H1 (cell line): ENCODE data around the gene ULBP3. TPM values are rescaled to one million over a fixed set of nuclear protein-coding genes. Genes with fewer than 3 reads are reported as not detected.

Experiments
- BACH1 ChIP-seq: IDR thresholded peaks from 2 replicates; pipeline ENCODE4 v1.6.1; 2012; ENCODE audit warnings: low read length, improper control_type of control experiment
- KDM5A ChIP-seq: fragments of 200-600 bp; IDR thresholded peaks from 2 replicates; pipeline ENCODE4 v1.7.1; 2012; ENCODE audit warnings: mild to moderate bottlenecking, low read length, inconsistent platforms, mixed read lengths
- MAFK ChIP-seq: IDR thresholded peaks from 2 replicates; pipeline ENCODE4 v1.6.1; 2012; ENCODE audit warnings: low read depth, mild to moderate bottlenecking, improper control_type of control experiment, low read length
- RAD21 ChIP-seq, 2 experiments: IDR thresholded peaks in 1 of 2; conservative IDR thresholded peaks in 1 of 2; 2 replicates each; pipeline ENCODE4 v1.6.1; 2011; ENCODE audit warnings: low read depth in 2 of 2, low read length in 2 of 2, improper control_type of control experiment in 1 of 2, inconsistent platforms in 1 of 2, mild to moderate bottlenecking in 1 of 2, moderate library complexity in 1 of 2
- SIX5 ChIP-seq: IDR thresholded peaks from 2 replicates; pipeline ENCODE4 v1.6.1; 2011; ENCODE audit warnings: mild to moderate bottlenecking, low read depth, low read length
- SP1 ChIP-seq: IDR thresholded peaks from 2 replicates; pipeline ENCODE4 v1.6.1; 2011; ENCODE audit warnings: low read depth, low read length
- polyA plus RNA-seq, 7 experiments: library from polyadenylated mRNA; depleted of rRNA in 3 of 7; stranded (reverse) in 5 of 7; unstranded in 2 of 7; fragments of >200 nt in 5 of 7; fragments of 200-250 nt in 2 of 7; gene quantifications; 1 replicate in 5 of 7; 2 replicates in 1 of 7; 4 replicates in 1 of 7; pipeline versions ENCODE4 v1.2.1 to v1.2.3, GENCODE V29; 2011 to 2013; ENCODE audit warnings: missing spikeins in 2 of 7, mixed read lengths in 2 of 7
- total RNA-seq: library from RNA; stranded (reverse); fragmentation: NEBNext Ultra II Directional; extraction: Animal tissue kit (Norgen Biotek cat#: 25700); gene quantifications from 2 replicates; pipeline ENCODE4 v1.2.1, GENCODE V29; 2021

The ULBP3 gene
- total and polyA plus RNA-seq, 2 of the 8 experiments (the other 6 are each of a cell fraction or from before 2014, with no cell fraction given), result 1.9 to 4.2 TPM

- TF ChIP-seq BACH1 (no peak), SP1 (no peak), RAD21 (IDR thresholded peaks at IDR 0.05 in 1 of 2, conservative IDR thresholded peaks at IDR 0.05 in 1 of 2; ENCODE audit: low read depth in 2 of 2, low read length in 2 of 2) (no peak), KDM5A (no peak), SIX5 (no peak), MAFK (no peak)
These were observed 35.6 kb downstream of the ULBP3 start (continued) for GRCh38 chr6:150033207-150033771.
